A549 (cell line): Measurements from ENCODE around the gene DEFB129. TPM values are rescaled to one million over a fixed set of nuclear protein-coding genes. Genes with fewer than 3 reads are reported as not detected.
A peak's percentile ranks its signal among the peaks of the same experiment; 100 is the strongest.

ENCODE experiments used
- ATAC-seq, 2 experiments: fragments of 200-7000 bp in 1 of 2; fragments of >200 bp in 1 of 2; cut with Nextera tagmentation in 1 of 2; cut with Tn5 transposase in 1 of 2; 3 replicates each; pipeline versions ENCODE4 v1.8.0 to v1.9.1; 2018 to 2020; ENCODE audit warnings: mild to moderate bottlenecking in 1 of 2, moderate library complexity in 1 of 2
- CTCF ChIA-PET: fragments of 300-600 bp; sonication (Branson Sonifier 250); formaldehyde crosslinking; extraction: SDS; loops from one replicate; lab custom pipeline; 2021; ENCODE audit warnings: antibody characterized with exemption, inconsistent platforms; lab: Yijun Ruan, JAX
- POLR2A ChIA-PET: fragments of 350-600 bp; formaldehyde crosslinking; extraction: SDS; loops from one replicate; lab custom pipeline; 2021; ENCODE audit warnings: antibody characterized with exemption, inconsistent platforms; lab: Yijun Ruan, JAX
- DNase-seq, 2 experiments: peaks; one replicate each; pipeline versions ENCODE4 v3.0.0 to v3.0.0-alpha.2; 2011 to 2016; ENCODE audit warnings: low read depth in 1 of 2, low spot score in 1 of 2
- FAIRE-seq: peaks from 2 replicates; lab custom pipeline; 2011; peaks lifted over from hg19 to GRCh38; lab: Jason Lieb, UNC
- H3K27ac ChIP-seq, 2 experiments: fragments of >200 bp; sonication (Bioruptor Twin); formaldehyde crosslinking; 3 replicates each; pipeline ENCODE4 v1.5.1; 2016 to 2017
- H3K4me1 ChIP-seq: fragments of >200 bp; sonication (Bioruptor Twin); formaldehyde crosslinking; 3 replicates; pipeline ENCODE4 v1.6.1; 2016
- H3K4me2 ChIP-seq: fragments of >200 bp; sonication (Bioruptor Twin); formaldehyde crosslinking; 3 replicates; pipeline ENCODE4 v1.6.1; 2016
- H3K4me3 ChIP-seq: fragments of >200 bp; sonication (Bioruptor Twin); formaldehyde crosslinking; 3 replicates; pipeline ENCODE4 v1.5.1; 2016
- H3K9me3 ChIP-seq: fragments of >200 bp; sonication (Bioruptor Twin); formaldehyde crosslinking; 3 replicates; pipeline ENCODE4 v1.6.1; 2016
- BHLHE40 ChIP-seq: IDR thresholded peaks from 2 replicates; pipeline ENCODE4 v1.6.1; 2012; ENCODE audit warnings: low read depth, low read length, inconsistent platforms
- CBX8 ChIP-seq: fragments of 200-600 bp; sonication (generic); IDR thresholded peaks from 2 replicates; pipeline ENCODE4 v1.6.1; 2016
- CHD2 ChIP-seq: fragments of 150-350 bp; IDR thresholded peaks from 2 replicates; pipeline ENCODE4 v1.6.1; 2014; ENCODE audit warnings: low read length; ENCODE audit not compliant: partially characterized antibody
- CTCF ChIP-seq: fragments of >200 bp; sonication (Bioruptor Twin); formaldehyde crosslinking; IDR thresholded peaks from 3 replicates; pipeline ENCODE4 v1.5.1; 2016
- EHMT2 ChIP-seq: fragments of 200-600 bp; sonication (generic); IDR thresholded peaks from 2 replicates; pipeline ENCODE4 v1.6.1; 2016; ENCODE audit warnings: antibody characterized with exemption, low read depth, mild to moderate bottlenecking, moderate library complexity
- EP300 ChIP-seq, 2 experiments: fragments of >200 bp; sonication (Bioruptor Twin); formaldehyde crosslinking; IDR thresholded peaks; 2 replicates in 1 of 2; 3 replicates in 1 of 2; pipeline ENCODE4 v1.6.1; 2016 to 2017
- HDAC2 ChIP-seq: fragments of 200-600 bp; sonication (generic); IDR thresholded peaks from 2 replicates; pipeline ENCODE4 v1.6.1; 2016
- HMGXB4 ChIP-seq: fragments of 250-450 bp; sonication (Bioruptor Pico); IDR thresholded peaks from 2 replicates; pipeline ENCODE4 v1.5.0; 2021; ENCODE audit warnings: mild to moderate bottlenecking, moderate library complexity, borderline replicate concordance
- JUN ChIP-seq, 2 experiments: fragments of >200 bp; sonication (Bioruptor Twin); formaldehyde crosslinking; IDR thresholded peaks; 2 replicates in 1 of 2; 3 replicates in 1 of 2; pipeline ENCODE4 v1.6.1; 2016 to 2017
- MAFK ChIP-seq: fragments of 450-650 bp; IDR thresholded peaks from 2 replicates; pipeline ENCODE4 v1.6.1; 2014; ENCODE audit not compliant: partially characterized antibody
- MYC ChIP-seq: IDR thresholded peaks from 2 replicates; pipeline ENCODE4 v1.6.1; 2012; ENCODE audit warnings: mild to moderate bottlenecking, inconsistent platforms, low read length, improper control_type of control experiment, borderline replicate concordance
- NFE2L2 ChIP-seq: fragments of 150-350 bp; conservative IDR thresholded peaks from 2 replicates; pipeline ENCODE4 v1.6.1; 2014; ENCODE audit warnings: low read length
- NR3C1 ChIP-seq: fragments of >200 bp; sonication (Bioruptor Twin); formaldehyde crosslinking; IDR thresholded peaks from 3 replicates; pipeline ENCODE4 v1.6.1; 2017
- POLR2A ChIP-seq: IDR thresholded peaks from 2 replicates; pipeline ENCODE4 v1.6.1; 2012; ENCODE audit warnings: mild to moderate bottlenecking, low read length
- POLR2AphosphoS2 ChIP-seq: conservative IDR thresholded peaks from 2 replicates; pipeline ENCODE4 v1.6.1; 2012; ENCODE audit warnings: low read length, improper control_type of control experiment, inconsistent platforms
- RAD21 ChIP-seq, 2 experiments: fragments of >200 bp in 1 of 2; sonication (Bioruptor Twin) in 1 of 2; formaldehyde crosslinking in 1 of 2; IDR thresholded peaks in 1 of 2; conservative IDR thresholded peaks in 1 of 2; 2 replicates in 1 of 2; 3 replicates in 1 of 2; pipeline ENCODE4 v1.6.1; 2012 to 2018; ENCODE audit warnings: inconsistent platforms in 1 of 2
- REST ChIP-seq: fragments of 200-600 bp; sonication (generic); IDR thresholded peaks from 2 replicates; pipeline ENCODE4 v1.6.1; 2016; ENCODE audit warnings: antibody characterized with exemption, mild to moderate bottlenecking, moderate library complexity
- RFX5 ChIP-seq: fragments of 450-650 bp; IDR thresholded peaks from 2 replicates; pipeline ENCODE4 v1.7.1; 2014; ENCODE audit warnings: antibody characterized with exemption, mild to moderate bottlenecking, moderate library complexity
- SMC3 ChIP-seq: fragments of >200 bp; sonication (Bioruptor Twin); formaldehyde crosslinking; IDR thresholded peaks from 3 replicates; pipeline ENCODE4 v1.6.1; 2018; ENCODE audit warnings: inconsistent platforms
- ZFP36 ChIP-seq: fragments of 450-650 bp; IDR thresholded peaks from 2 replicates; pipeline ENCODE4 v1.6.1; 2014; ENCODE audit warnings: borderline replicate concordance; ENCODE audit not compliant: partially characterized antibody
- ZSCAN20 ChIP-seq: fragments of 250-450 bp; sonication (Bioruptor Pico); IDR thresholded peaks from 2 replicates; pipeline ENCODE4 v1.8.0; 2022; ENCODE audit warnings: mild to moderate bottlenecking, moderate library complexity
- WGBS: methylation state at CpG from one replicate; pipeline ENCODE4 v1.1.6; 2017; ENCODE audit errors: missing lambda C conversion rate; 5-methylcytosine and 5-hydroxymethylcytosine counted together
- polyA minus RNA-seq: library from RNA; depleted of rRNA, polyadenylated mRNA; stranded (reverse); fragments of >200 nt; gene quantifications from 2 replicates; pipeline ENCODE4 v1.2.3, GENCODE V29; 2011; rRNA and poly(A)+ RNA removed
- polyA plus RNA-seq, 4 experiments: library from polyadenylated mRNA; depleted of rRNA in 3 of 4; stranded (reverse); fragments of >200 nt; fragmentation: RNase III in 1 of 4; extraction: RNeasy Plus Mini Kit Qiagen cat#74134 plus additional on column Dnase treatment in 1 of 4; gene quantifications; 2 replicates in 3 of 4; 3 replicates in 1 of 4; pipeline ENCODE4 v1.2.3, GENCODE V29; 2011 to 2017

The DEFB129 gene
- not detected in 2 replicates for polyA plus RNA-seq (2011; rRNA removed)
- polyA plus RNA-seq (2012; cell fraction: cytosol; rRNA removed): not detected in 2 replicates
- not detected in 2 replicates for polyA plus RNA-seq (2012; cell fraction: nucleus; rRNA removed)
- not detected in 3 replicates for polyA plus RNA-seq (2017; fragmentation: RNase III; extraction: RNeasy Plus Mini Kit Qiagen cat#74134 plus additional on column Dnase treatment)
- polyA minus RNA-seq: not detected in 2 replicates

- 19% methylated on average over 3 of the region's 3 CpGs for WGBS
- FAIRE-seq (no peak), DNase-seq (no peak), ATAC-seq (no peak)
- H3K4me1 ChIP-seq: no peaks in the 10 kb centered on the region
- no peak within 1 kb of the TSS for H3K27ac ChIP-seq
- TF ChIP-seq CTCF (no peak), HDAC2 (no peak)
- no peak within 1 kb of the TSS for H3K4me2 ChIP-seq
- no peaks in the 10 kb centered on the region for H3K9me3 ChIP-seq
- ChIA-PET POLR2A (no interaction called here), CTCF (interaction anchor here (1.2 to 3.2 kb wide), 6 partner anchors 8 to 41 kb away, joined by 3 to 9 read pairs (median 7); no protein-coding TSS in a partner anchor)
- H3K4me3 ChIP-seq: no peak within 1 kb of the TSS
Observed at GRCh38 chr20:226958-227357, at the start of gene DEFB129. Gene DEFB129 (plus strand): TSS chr20:227258. CDS start chr20:227289, 31 bp downstream.

- no peaks in the 10 kb centered on the region for H3K4me1 ChIP-seq
- no peak for TF ChIP-seq EHMT2
- TF ChIP-seq BHLHE40: no peak
- TF ChIP-seq SMC3: no peak
- TF ChIP-seq REST: no peak
- no peak for TF ChIP-seq CBX8
- TF ChIP-seq MYC: no peak
- TF ChIP-seq MAFK: no peak
- no peak for TF ChIP-seq NFE2L2
- no peak for TF ChIP-seq RAD21 (conservative IDR thresholded peaks at IDR 0.05 in 1 of 2, IDR thresholded peaks at IDR 0.05 in 1 of 2)
- no peak for TF ChIP-seq NR3C1
- TF ChIP-seq POLR2AphosphoS2: no peak
- DNase-seq (no peak), ATAC-seq (no peak), FAIRE-seq (peak; percentile 68)
- ChIA-PET CTCF (no interaction called here), POLR2A (no interaction called here)
- H3K4me3 ChIP-seq: no peak overlapping the region
- 2% methylated on average over 2 of the region's 2 CpGs for WGBS
- no peak overlapping the region for H3K27ac ChIP-seq
- H3K4me2 ChIP-seq: no peak overlapping the region
- H3K9me3 ChIP-seq: no peaks in the 10 kb centered on the region
Observed at GRCh38 chr20:184288-184687, 42.8 kb upstream of the DEFB129 start.

GRCh38 chr20:187733-188132 is 39.3 kb upstream of the DEFB129 start:
- Histone ChIP-seq H3K4me3 (no peak overlapping the region), H3K4me1 (no peaks in the 10 kb centered on the region), H3K4me2 (no peak overlapping the region), H3K9me3 (no peaks in the 10 kb centered on the region)
- DNase-seq (no peak), ATAC-seq (no peak), FAIRE-seq (no peak)
- POLR2A ChIA-PET: no interaction called here
- TF ChIP-seq ZFP36: no peak
- TF ChIP-seq POLR2A: no peak
- no peak for TF ChIP-seq RFX5
- no peak for TF ChIP-seq MAFK
- no peak for TF ChIP-seq HMGXB4
- TF ChIP-seq CHD2: no peak
- TF ChIP-seq JUN (IDR thresholded peaks at IDR 0.05): no peak
- no peak for TF ChIP-seq EP300 (IDR thresholded peaks at IDR 0.05)
- no peak for TF ChIP-seq ZSCAN20 (CRISPR knock-in tag)
- TF ChIP-seq, all 56 proteins: peak for 0
- CTCF ChIA-PET: no interaction called here
- 3% methylated on average over 2 of the region's 2 CpGs for WGBS
- no peak overlapping the region for H3K27ac ChIP-seq
